GM13977 (cell line): ENCODE measurements around the gene CDK19.

ENCODE experiments used
- DNase-seq: peaks from one replicate; pipeline ENCODE4 v3.0.0; 2012; ENCODE audit warnings: low spot score
- CTCF ChIP-seq: IDR thresholded peaks from 2 replicates; pipeline ENCODE4 v1.5.1; 2012; ENCODE audit warnings: mild to moderate bottlenecking, control low read depth; ENCODE audit not compliant: insufficient read depth; ENCODE audit errors: extremely low read depth, missing control alignments
- in situ Hi-C: fragments of 300-500 bp; cut with MboI; formaldehyde crosslinking; loops from one replicate; pipeline ENCODE4 v1.12.0; 2022; ENCODE audit warnings: low sequenced_read_pairs, low pct_unique_long_range_greater_than_20kb, mixed read lengths, inconsistent platforms; ENCODE audit not compliant: unreplicated experiment

CDK19 gene

GRCh38 chr6:110629153-110629552 lies 186.1 kb downstream of the CDK19 start:
- in situ Hi-C loops = no loop called here
- TF ChIP-seq CTCF = no peak
- no peak for DNase-seq

- DNase-seq = no peak
- in situ Hi-C loops = no loop called here
- TF ChIP-seq CTCF = no peak
Measured at GRCh38 chr6:110628330-110628729, 186.9 kb downstream of the CDK19 start.

- DNase-seq = no peak
- in situ Hi-C loops = no loop called here
- no peak for TF ChIP-seq CTCF
Measured at GRCh38 chr6:110626442-110626841, 188.8 kb downstream of the CDK19 start.

- no peak for TF ChIP-seq CTCF
- no peak for DNase-seq
- in situ Hi-C loops = no loop called here
Measured at GRCh38 chr6:110625883-110626282, 189.4 kb downstream of the CDK19 start.

GRCh38 chr6:110622912-110623578 lies 192.2 kb downstream of the CDK19 start:
- no peak for TF ChIP-seq CTCF
- no peak for DNase-seq
- in situ Hi-C loops = no loop called here

- in situ Hi-C loops = no loop called here
- no peak for TF ChIP-seq CTCF
- no peak for DNase-seq
Measured at GRCh38 chr6:110621061-110621460, 194.2 kb downstream of the CDK19 start.
